ENCODE measurements around the gene IGSF10.

The IGSF10 gene

GRCh38 chr3:151419806-151420205 lies 41.1 kb downstream of the IGSF10 start:
- no peak for DNase-seq
- TF ChIP-seq GATA1 (IDR thresholded peaks at IDR 0.05; ENCODE audit: low read depth, low read length) (no peak), POLR2A (IDR thresholded peaks at IDR 0.05; ENCODE audit: low read length) (no peak)

DNA sequence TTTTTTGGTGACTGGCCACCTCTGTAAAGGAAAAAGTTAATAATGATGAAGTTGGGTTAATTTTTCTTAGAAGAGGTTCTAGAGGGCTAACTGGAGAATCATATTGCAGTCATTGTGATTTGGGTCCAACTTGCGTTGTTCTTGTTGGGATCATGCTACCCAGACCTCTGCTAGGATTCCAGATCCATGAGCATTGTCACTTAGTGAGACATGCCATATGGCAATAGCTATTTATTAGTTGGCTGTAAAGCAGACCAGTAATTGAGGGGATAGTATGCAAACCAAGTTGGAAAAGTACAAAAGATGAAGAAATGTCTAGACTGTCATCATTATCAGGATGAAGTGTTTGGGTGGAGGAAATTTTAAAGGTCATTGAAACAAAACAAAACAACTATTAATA lies 45.6 kb downstream of the IGSF10 start:
- no peak for TF ChIP-seq POLR2A (IDR thresholded peaks at IDR 0.05; ENCODE audit: low read length)

DNA sequence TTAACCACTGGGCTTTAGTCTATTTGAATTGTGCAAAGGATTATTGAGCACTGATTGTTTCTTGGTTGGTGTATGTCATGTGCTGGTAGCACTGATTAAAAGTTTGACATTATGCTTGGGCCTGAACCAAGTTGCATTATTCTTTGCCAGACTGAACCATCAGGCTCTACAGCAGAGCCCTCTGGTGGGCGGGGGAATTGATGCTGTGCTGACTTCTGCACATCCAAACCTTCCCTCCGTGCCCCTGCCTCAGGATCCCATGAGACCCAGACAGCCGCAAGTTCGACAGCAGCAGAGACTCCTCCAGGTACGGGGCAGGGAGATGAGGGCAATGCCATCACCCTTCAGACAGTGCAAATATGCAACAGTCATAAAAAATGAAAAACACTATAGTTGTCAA lies 47.9 kb downstream of the IGSF10 start:
- TF ChIP-seq POLR2A (IDR thresholded peaks at IDR 0.05; ENCODE audit: low read length) (no peak), GATA1 (IDR thresholded peaks at IDR 0.05; ENCODE audit: low read depth, low read length) (no peak)

More for the DNA sequence above, 45.6 kb downstream of the IGSF10 start:
- DNase-seq = no peak

More for the DNA sequence above, 47.9 kb downstream of the IGSF10 start:
- DNase-seq = no peak

All from erythroblast (primary cell).